GM23338 (cell line): ENCODE measurements around the gene GPR55. TPM values are rescaled to one million over a fixed set of nuclear protein-coding genes. Genes with fewer than 3 reads are reported as not detected.
A peak's percentile ranks its signal among the peaks of the same experiment; 100 is the strongest.

Experiments used
- ATAC-seq: fragments of 200-7000 bp; cut with Tn5 transposase; 3 replicates; pipeline ENCODE4 v1.9.1; 2020
- DNase-seq: peaks from one replicate; pipeline ENCODE4 v3.0.0-alpha.2; 2015; ENCODE audit warnings: low spot score
- H2AFZ ChIP-seq: fragments of 200-600 bp; sonication (generic); 2 replicates; pipeline ENCODE4 v1.8.0; 2016; ENCODE audit warnings: antibody characterized with exemption, mild to moderate bottlenecking, moderate library complexity
- H3F3A ChIP-seq: fragments of 200-600 bp; sonication (generic); replicated peaks from 2 replicates; pipeline ENCODE4 v1.8.0; 2017; ENCODE audit warnings: antibody characterized with exemption, mixed run types, low read depth
- H3K27ac ChIP-seq: fragments of 200-600 bp; sonication (generic); 2 replicates; pipeline ENCODE4 v1.6.1; 2016; ENCODE audit warnings: low read depth
- H3K27me3 ChIP-seq: fragments of 200-600 bp; sonication (generic); 2 replicates; pipeline ENCODE4 v1.8.0; 2016; ENCODE audit warnings: mild to moderate bottlenecking, mixed run types, moderate library complexity; ENCODE audit not compliant: insufficient read depth
- H3K36me3 ChIP-seq: fragments of 200-600 bp; sonication (generic); 2 replicates; pipeline ENCODE4 v1.8.0; 2016; ENCODE audit warnings: mild to moderate bottlenecking; ENCODE audit not compliant: insufficient read depth
- H3K4me1 ChIP-seq: fragments of 200-600 bp; sonication (generic); 2 replicates; pipeline ENCODE4 v1.8.0; 2016; ENCODE audit warnings: mild to moderate bottlenecking, moderate library complexity; ENCODE audit not compliant: insufficient read depth
- H3K4me2 ChIP-seq: fragments of 200-600 bp; sonication (generic); 2 replicates; pipeline ENCODE4 v1.7.1; 2017; ENCODE audit warnings: mixed run types
- H3K4me3 ChIP-seq: fragments of 200-600 bp; sonication (generic); 2 replicates; pipeline ENCODE4 v1.6.1; 2016; ENCODE audit warnings: mixed run types
- H3K79me2 ChIP-seq: fragments of 200-600 bp; sonication (generic); replicated peaks from 2 replicates; pipeline ENCODE4 v1.8.0; 2017; ENCODE audit warnings: mild to moderate bottlenecking; ENCODE audit not compliant: insufficient read depth
- H3K9me2 ChIP-seq: fragments of 200-600 bp; sonication (generic); 2 replicates; pipeline ENCODE4 v1.8.0; 2017; ENCODE audit not compliant: insufficient read depth
- H4K20me1 ChIP-seq: fragments of 200-600 bp; sonication (generic); replicated peaks from 2 replicates; pipeline ENCODE4 v1.8.0; 2017; ENCODE audit warnings: mild to moderate bottlenecking; ENCODE audit not compliant: insufficient read depth
- H3K27ac Mint-ChIP-seq: 2 replicates; pipeline ENCODE4 v1.8.0; 2020; ENCODE audit warnings: inconsistent platforms, mild to moderate bottlenecking, moderate library complexity, mixed read lengths
- H3K27me3 Mint-ChIP-seq: 3 replicates; pipeline ENCODE4 v1.8.0; 2022; ENCODE audit warnings: low read depth, mild to moderate bottlenecking, moderate library complexity, mixed read lengths, inconsistent platforms; ENCODE audit not compliant: insufficient read depth, poor library complexity
- H3K36me3 Mint-ChIP-seq: 3 replicates; pipeline ENCODE4 v1.8.0; 2021; ENCODE audit warnings: low read depth, mild to moderate bottlenecking, inconsistent platforms, moderate library complexity, mixed read lengths
- H3K4me1 Mint-ChIP-seq: 3 replicates; pipeline ENCODE4 v1.8.0; 2020; ENCODE audit warnings: mild to moderate bottlenecking, inconsistent platforms, mixed read lengths
- H3K4me3 Mint-ChIP-seq: 3 replicates; pipeline ENCODE4 v1.8.0; 2021; ENCODE audit warnings: moderate library complexity, mild to moderate bottlenecking, inconsistent platforms, mixed read lengths
- H3K9me3 Mint-ChIP-seq: 3 replicates; pipeline ENCODE4 v1.8.0; 2020; ENCODE audit warnings: moderate library complexity, mild to moderate bottlenecking, inconsistent platforms, mixed read lengths
- EZH2 ChIP-seq: fragments of 200-600 bp; sonication (generic); IDR thresholded peaks from one replicate; pipeline ENCODE4 v1.8.0; 2017; ENCODE audit warnings: antibody characterized with exemption, mild to moderate bottlenecking, low read depth; ENCODE audit not compliant: unreplicated experiment
- POLR2AphosphoS5 ChIP-seq: IDR thresholded peaks from 2 replicates; pipeline ENCODE4 v1.6.1; 2016; ENCODE audit warnings: antibody characterized with exemption, low read depth
- REST ChIP-seq: IDR thresholded peaks from one replicate; pipeline ENCODE4 v1.6.1; 2018; ENCODE audit warnings: antibody characterized with exemption; ENCODE audit not compliant: unreplicated experiment
- ZNF462 ChIP-seq: fragments of 250-450 bp; sonication (Bioruptor Pico); IDR thresholded peaks from 2 replicates; pipeline ENCODE4 v1.5.0; 2020; ENCODE audit warnings: mild to moderate bottlenecking, moderate library complexity
- polyA plus RNA-seq: library from polyadenylated mRNA; unstranded; fragments of >200 nt; fragmentation: Nextera tagmentation; extraction: Ambion mirVana; gene quantifications from 2 replicates; pipeline ENCODE4 v1.2.1, GENCODE V29; 2016
- total RNA-seq: library from RNA; depleted of rRNA; stranded (reverse); fragments of >200 nt; shearing (Covaris generic); gene quantifications from 2 replicates; pipeline ENCODE4 v1.2.3, GENCODE V29; 2014

The GPR55 gene
- total and polyA plus RNA-seq, 2 experiments from 2014 or later = not detected

GRCh38 chr2:230898713-230899091 lies 26.3 kb downstream of the GPR55 start:
- TF ChIP-seq ZNF462 (CRISPR knock-in tag) (no peak), POLR2AphosphoS5 (no peak), EZH2 (no peak), REST (no peak)
- H3K79me2 ChIP-seq = no peaks in the 10 kb centered on the region
- Mint-ChIP-seq H3K36me3 (no peaks in the 10 kb centered on the region), H3K27me3 (peaks cover 6% of the 10 kb centered on the region), H3K9me3 (no peaks in the 10 kb centered on the region), H3K4me3 (no peak overlapping the region), H3K27ac (no peak overlapping the region), H3K4me1 (peaks cover 35% of the 10 kb centered on the region)
- H3F3A ChIP-seq = no peaks in the 10 kb centered on the region
- H3K4me3 ChIP-seq = no peak overlapping the region
- DNase-seq (no peak), ATAC-seq (no peak)
- no peak overlapping the region for H3K27ac ChIP-seq
- no peak overlapping the region for H3K4me2 ChIP-seq
- no peaks in the 10 kb centered on the region for H3K36me3 ChIP-seq
- H3K27me3 ChIP-seq = no peaks in the 10 kb centered on the region
- H2AFZ ChIP-seq = peak overlapping the region; percentile 85
- no peaks in the 10 kb centered on the region for H4K20me1 ChIP-seq
- no peaks in the 10 kb centered on the region for H3K9me2 ChIP-seq
- peaks cover 27% of the 10 kb centered on the region for H3K4me1 ChIP-seq
